ENCODE measurements around the gene LCN6.

LCN6 gene

GRCh38 chr9:136728080-136728547, 20.2 kb downstream of the LCN6 start:
- peak overlapping the region; percentile 92 for H3K4me3 ChIP-seq (ENCODE audit: low read depth, low read length)
- peak; percentile 49 for DNase-seq (ENCODE audit: low read depth)
- TF ChIP-seq CTCF (IDR thresholded peaks at IDR 0.05; ENCODE audit: control insufficient read depth, extremely low read depth, insufficient read depth) = peak; percentile 99

GRCh38 chr9:136726631-136727191, 21.6 kb downstream of the LCN6 start:
- peak; percentile 91 for TF ChIP-seq CTCF (IDR thresholded peaks at IDR 0.05; ENCODE audit: control insufficient read depth, extremely low read depth, insufficient read depth)
- peak; percentile 67 for DNase-seq (ENCODE audit: low read depth)
- peak overlapping the region; percentile 92 for H3K4me3 ChIP-seq (ENCODE audit: low read depth, low read length)

- H3K4me3 ChIP-seq (ENCODE audit: low read depth, low read length) = peak overlapping the region; percentile 92
- DNase-seq (ENCODE audit: low read depth) = no peak
- no peak for TF ChIP-seq CTCF (IDR thresholded peaks at IDR 0.05; ENCODE audit: control insufficient read depth, extremely low read depth, insufficient read depth)
Observed at GRCh38 chr9:136726118-136726517, 22.2 kb downstream of the LCN6 start.

- TF ChIP-seq CTCF (IDR thresholded peaks at IDR 0.05; ENCODE audit: control insufficient read depth, extremely low read depth, insufficient read depth) = no peak
- peak overlapping the region; percentile 92 for H3K4me3 ChIP-seq (ENCODE audit: low read depth, low read length)
- peak; percentile 45 for DNase-seq (ENCODE audit: low read depth)
Observed at GRCh38 chr9:136725612-136726011, 22.7 kb downstream of the LCN6 start.

- H3K4me3 ChIP-seq (ENCODE audit: low read depth, low read length) = no peak overlapping the region
- TF ChIP-seq CTCF (IDR thresholded peaks at IDR 0.05; ENCODE audit: control insufficient read depth, extremely low read depth, insufficient read depth) = no peak
- DNase-seq (ENCODE audit: low read depth) = no peak
Observed at GRCh38 chr9:136724772-136725171, 23.6 kb downstream of the LCN6 start.

GRCh38 chr9:136723989-136724388, 24.3 kb downstream of the LCN6 start:
- no peak overlapping the region for H3K4me3 ChIP-seq (ENCODE audit: low read depth, low read length)
- no peak for DNase-seq (ENCODE audit: low read depth)
- no peak for TF ChIP-seq CTCF (IDR thresholded peaks at IDR 0.05; ENCODE audit: control insufficient read depth, extremely low read depth, insufficient read depth)

- no peak for DNase-seq (ENCODE audit: low read depth)
- no peak for TF ChIP-seq CTCF (IDR thresholded peaks at IDR 0.05; ENCODE audit: control insufficient read depth, extremely low read depth, insufficient read depth)
- H3K4me3 ChIP-seq (ENCODE audit: low read depth, low read length) = no peak overlapping the region
Observed at GRCh38 chr9:136723362-136723976, 24.9 kb downstream of the LCN6 start.
